DOHH2 (cell line): ENCODE results near the gene FBN3.

Experiments used
- EZH2phosphoT487 ChIP-seq: fragments of 200-600 bp; sonication (generic); IDR thresholded peaks from 2 replicates; pipeline ENCODE4 v1.6.1; 2017; ENCODE audit warnings: borderline replicate concordance, mild to moderate bottlenecking, antibody characterized with exemption, low read length, moderate library complexity, mixed read lengths
- TF ChIP-seq, protein P1 (sequence below): fragments of 200-600 bp; sonication (generic); IDR thresholded peaks from one replicate; pipeline ENCODE4 v1.5.1; 2014; ENCODE audit warnings: antibody characterized with exemption, mild to moderate bottlenecking, low read depth, low read length; ENCODE audit not compliant: poor library complexity, severe bottlenecking

DNA sequence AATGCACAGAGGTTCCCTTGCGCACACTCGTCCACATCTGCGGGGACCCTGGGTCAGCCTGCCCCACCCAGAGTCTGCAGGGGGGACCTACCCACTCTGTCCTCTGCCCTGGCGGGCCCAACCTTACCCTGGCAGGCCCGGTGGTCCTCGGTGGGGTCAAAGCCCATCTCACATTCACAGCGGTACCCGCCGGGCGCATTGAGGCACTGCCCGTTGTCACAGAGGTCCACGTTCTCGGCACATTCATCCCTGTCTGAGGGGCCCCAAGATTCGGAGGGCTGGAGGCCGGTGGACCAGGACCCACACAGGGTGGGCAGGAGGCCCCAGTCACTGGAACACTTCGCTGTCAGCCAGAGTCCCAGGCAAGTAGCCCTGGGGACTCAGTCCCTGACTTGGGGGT, 38.5 kb downstream of the FBN3 start:
- TF ChIP-seq, protein P1, sequence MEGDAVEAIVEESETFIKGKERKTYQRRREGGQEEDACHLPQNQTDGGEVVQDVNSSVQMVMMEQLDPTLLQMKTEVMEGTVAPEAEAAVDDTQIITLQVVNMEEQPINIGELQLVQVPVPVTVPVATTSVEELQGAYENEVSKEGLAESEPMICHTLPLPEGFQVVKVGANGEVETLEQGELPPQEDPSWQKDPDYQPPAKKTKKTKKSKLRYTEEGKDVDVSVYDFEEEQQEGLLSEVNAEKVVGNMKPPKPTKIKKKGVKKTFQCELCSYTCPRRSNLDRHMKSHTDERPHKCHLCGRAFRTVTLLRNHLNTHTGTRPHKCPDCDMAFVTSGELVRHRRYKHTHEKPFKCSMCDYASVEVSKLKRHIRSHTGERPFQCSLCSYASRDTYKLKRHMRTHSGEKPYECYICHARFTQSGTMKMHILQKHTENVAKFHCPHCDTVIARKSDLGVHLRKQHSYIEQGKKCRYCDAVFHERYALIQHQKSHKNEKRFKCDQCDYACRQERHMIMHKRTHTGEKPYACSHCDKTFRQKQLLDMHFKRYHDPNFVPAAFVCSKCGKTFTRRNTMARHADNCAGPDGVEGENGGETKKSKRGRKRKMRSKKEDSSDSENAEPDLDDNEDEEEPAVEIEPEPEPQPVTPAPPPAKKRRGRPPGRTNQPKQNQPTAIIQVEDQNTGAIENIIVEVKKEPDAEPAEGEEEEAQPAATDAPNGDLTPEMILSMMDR, result no peak
- TF ChIP-seq EZH2phosphoT487, result no peak
